GM12878 (cell line): Measurements from ENCODE around the gene SPOCD1.

Source experiments
- BRCA1 ChIP-seq: IDR thresholded peaks from 2 replicates; pipeline ENCODE4 v1.6.1; 2011; ENCODE audit warnings: low read depth, low read length, improper control_type of control experiment
- CEBPB ChIP-seq, 2 experiments: fragments of 150-350 bp in 1 of 2; IDR thresholded peaks; 2 replicates each; pipeline ENCODE4 v1.6.1; 2012 to 2014; ENCODE audit warnings: low read depth in 2 of 2, low read length in 2 of 2, borderline replicate concordance in 1 of 2, inconsistent platforms in 1 of 2
- CTCF ChIP-seq, 3 experiments: IDR thresholded peaks in 2 of 3; conservative IDR thresholded peaks in 1 of 3; 2 replicates each; pipeline ENCODE4 v1.5.1; 2011; ENCODE audit warnings: low read depth in 3 of 3, low read length in 3 of 3, mild to moderate bottlenecking in 3 of 3, control low read depth in 2 of 3, moderate library complexity in 2 of 3, inconsistent platforms in 1 of 3, mixed read lengths in 1 of 3; ENCODE audit not compliant: control insufficient read depth in 2 of 3, insufficient read depth in 1 of 3; ENCODE audit errors: extremely low read depth in 1 of 3
- EP300 ChIP-seq, 2 experiments: fragments of 150-350 bp in 1 of 2; IDR thresholded peaks; 2 replicates each; pipeline ENCODE4 v1.6.1; 2011 to 2012; ENCODE audit warnings: low read depth in 2 of 2, low read length in 2 of 2, borderline replicate concordance in 1 of 2, improper control_type of control experiment in 1 of 2, inconsistent platforms in 1 of 2; ENCODE audit not compliant: control insufficient read depth in 1 of 2
- EZH2 ChIP-seq: IDR thresholded peaks from 2 replicates; pipeline ENCODE4 v1.6.1; 2012; ENCODE audit warnings: low read depth, mild to moderate bottlenecking, control low read depth, inconsistent platforms, low read length, borderline replicate concordance; ENCODE audit not compliant: control insufficient read depth
- GABPA ChIP-seq: IDR thresholded peaks from 2 replicates; pipeline ENCODE4 v1.6.1; 2014; ENCODE audit warnings: antibody characterized with exemption, low read depth, mild to moderate bottlenecking, inconsistent platforms
- MEF2B ChIP-seq: fragments of 450-650 bp; IDR thresholded peaks from 2 replicates; pipeline ENCODE4 v1.6.1; 2018; ENCODE audit warnings: mild to moderate bottlenecking, moderate library complexity; ENCODE audit not compliant: partially characterized antibody, poor library complexity, severe bottlenecking
- RCOR1 ChIP-seq: conservative IDR thresholded peaks from 2 replicates; pipeline ENCODE4 v1.6.1; 2012; ENCODE audit warnings: low read depth, low read length, improper control_type of control experiment
- REST ChIP-seq: IDR thresholded peaks from 2 replicates; pipeline ENCODE4 v1.6.1; 2012; ENCODE audit warnings: mild to moderate bottlenecking, low read depth, low read length
- SREBF2 ChIP-seq: IDR thresholded peaks from 2 replicates; pipeline ENCODE4 v1.6.1; 2012; ENCODE audit warnings: mild to moderate bottlenecking, low read length
- SRF ChIP-seq, 2 experiments: IDR thresholded peaks; 2 replicates each; pipeline ENCODE4 v1.6.1; 2011; ENCODE audit warnings: low read depth in 2 of 2, low read length in 2 of 2, mild to moderate bottlenecking in 1 of 2, moderate library complexity in 1 of 2
- SUPT20H ChIP-seq: IDR thresholded peaks from 2 replicates; pipeline ENCODE4 v1.6.1; 2011; ENCODE audit warnings: low read depth, mild to moderate bottlenecking, low read length, moderate library complexity, borderline replicate concordance; ENCODE audit not compliant: control insufficient read depth
- ZNF24 ChIP-seq: fragments of 450-650 bp; IDR thresholded peaks from 2 replicates; pipeline ENCODE4 v1.6.1; 2017; ENCODE audit warnings: antibody characterized with exemption, mild to moderate bottlenecking

- no peak for TF ChIP-seq EP300 (IDR thresholded peaks at IDR 0.05; ENCODE audit: borderline replicate concordance in 1 of 2, control insufficient read depth in 1 of 2, low read depth in 2 of 2, low read length in 2 of 2)
- no peak for TF ChIP-seq GABPA
- TF ChIP-seq ZNF24, result no peak
- no peak for TF ChIP-seq MEF2B
- no peak for TF ChIP-seq CTCF (IDR thresholded peaks at IDR 0.05 in 2 of 3, conservative IDR thresholded peaks at IDR 0.05 in 1 of 3; ENCODE audit: control insufficient read depth in 2 of 3, extremely low read depth in 1 of 3, insufficient read depth in 1 of 3, low read depth in 3 of 3, low read length in 3 of 3)
- TF ChIP-seq EZH2, result no peak
- no peak for TF ChIP-seq SREBF2
- TF ChIP-seq BRCA1, result no peak
- no peak for TF ChIP-seq CEBPB (IDR thresholded peaks at IDR 0.05; ENCODE audit: borderline replicate concordance in 1 of 2, low read depth in 2 of 2, low read length in 2 of 2)
- TF ChIP-seq SUPT20H, result no peak
- TF ChIP-seq SRF (IDR thresholded peaks at IDR 0.05; ENCODE audit: low read depth in 2 of 2, low read length in 2 of 2), result no peak
- no peak for TF ChIP-seq REST
- TF ChIP-seq RCOR1, result no peak
These were observed 32.0 kb downstream of the SPOCD1 start for GRCh38 chr1:31783846-31784245.
